Mesenteric fat pad (tissue), 1 donor: ENCODE measurements around the gene SPCS1. TPM values are rescaled to one million over a fixed set of nuclear protein-coding genes. Genes with fewer than 3 reads are reported as not detected.

Experiments
- DNase-seq: peaks from one replicate; pipeline ENCODE4 v3.0.0-alpha.2; 2020; ENCODE audit warnings: low spot score
- total RNA-seq: library from RNA; stranded (reverse); fragmentation: NEBNext Ultra II Directional; extraction: Animal tissue kit (Norgen Biotek cat#: 25700); gene quantifications from one replicate; pipeline ENCODE4 v1.2.1, GENCODE V29; 2021
- donor health status: DM: yes; HTN: yes; CAD: no.

Gene SPCS1
- total RNA-seq, 1 donor from 2014 or later: 65.7 TPM

DNA sequence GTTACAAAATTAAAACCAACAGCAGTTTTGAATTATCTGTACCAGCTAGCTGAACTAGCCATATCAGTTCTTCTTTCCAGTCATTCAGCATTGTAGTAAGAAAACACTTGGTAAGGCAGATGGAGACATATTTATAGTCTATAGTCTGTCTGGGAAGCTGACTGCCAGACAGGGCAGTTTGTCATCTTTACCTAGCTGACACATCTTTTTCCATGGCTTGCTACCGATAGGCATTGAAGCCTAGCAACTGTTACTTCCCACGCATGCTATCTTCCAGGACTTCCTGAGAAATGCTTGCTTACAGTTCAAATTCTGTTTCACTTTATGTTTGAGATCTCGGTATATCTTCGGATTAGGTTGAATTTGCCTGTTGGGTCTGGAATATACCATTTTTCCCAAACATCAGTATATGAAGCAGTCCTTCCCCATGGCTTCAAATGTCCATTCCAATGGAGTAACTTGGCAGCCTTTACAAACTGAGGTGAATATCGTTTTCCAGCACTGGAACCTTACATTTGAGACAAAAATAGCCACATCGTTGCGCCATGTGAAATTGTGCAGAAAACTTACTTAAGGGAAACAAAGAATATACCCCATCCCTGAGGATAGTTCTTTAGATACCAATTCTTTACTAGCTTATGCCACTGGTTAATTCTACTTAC is 11.2 kb upstream of the SPCS1 start:
- no peak for DNase-seq

- DNase-seq: no peak
Observed at GRCh38 chr3:52695798-52696671, 9.9 kb upstream of the SPCS1 start.

GRCh38 chr3:52696830-52697631 is 8.9 kb upstream of the SPCS1 start:
- DNase-seq: no peak

GRCh38 chr3:52697632-52697965 is 8.3 kb upstream of the SPCS1 start:
- no peak for DNase-seq

DNA sequence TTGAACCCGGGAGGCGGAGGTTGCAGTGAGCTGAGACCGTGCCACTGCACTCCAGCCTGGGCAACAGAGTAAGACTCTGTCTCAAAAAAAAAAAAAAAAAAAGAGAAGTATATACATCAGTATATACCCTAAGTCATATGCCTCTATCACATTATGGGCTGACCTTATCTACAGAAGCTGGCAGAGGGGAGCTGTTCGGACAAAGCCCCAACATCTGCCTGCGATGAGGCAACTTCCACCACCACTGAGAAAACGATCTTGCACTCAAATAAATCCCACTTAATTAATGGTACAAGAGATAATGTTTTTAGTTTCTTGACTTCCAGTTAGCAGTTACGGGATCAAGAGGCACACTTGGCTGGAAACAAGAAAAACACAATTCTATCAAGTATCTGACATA is 2.6 kb upstream of the SPCS1 start:
- no peak for DNase-seq

DNA sequence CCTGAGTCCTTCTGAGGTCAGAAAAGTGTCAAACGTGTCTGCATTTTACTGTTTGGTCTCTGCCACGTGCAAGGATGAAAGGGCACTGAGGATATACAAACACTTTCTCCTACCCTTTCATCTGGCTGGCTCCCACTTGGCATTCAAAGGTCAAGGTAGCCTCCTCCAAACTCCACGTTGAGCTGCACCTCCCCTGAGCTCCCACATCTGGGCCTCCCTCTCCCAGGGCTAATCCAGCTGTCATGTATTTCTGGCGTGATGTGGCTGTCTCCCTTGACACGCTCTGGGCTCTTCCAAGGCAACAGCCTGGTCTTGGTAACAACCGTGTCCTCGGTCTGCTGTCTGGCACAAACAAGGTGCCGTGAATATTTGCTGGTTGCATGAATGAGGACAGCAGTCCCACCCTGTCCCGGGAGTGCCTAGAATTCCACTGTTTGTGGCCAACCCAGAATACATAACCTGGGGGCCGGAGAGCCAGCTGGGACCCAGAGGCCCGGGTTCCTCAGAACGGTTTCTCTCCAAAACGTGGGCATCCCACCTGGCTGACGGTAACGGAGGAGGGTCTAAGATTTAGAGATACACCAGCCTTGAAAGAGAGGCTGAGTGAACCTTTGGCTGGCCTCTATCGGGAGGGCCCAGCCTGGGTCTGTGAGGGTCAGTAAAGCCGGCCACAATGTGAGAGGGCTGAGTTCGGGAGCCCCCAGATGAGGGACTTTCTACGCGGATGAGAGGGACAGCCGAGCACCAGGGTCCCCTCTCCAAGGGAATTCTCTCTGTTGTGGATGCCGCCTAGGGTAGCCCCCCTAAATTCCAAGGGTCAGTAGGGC is 1.1 kb upstream of the SPCS1 start:
- DNase-seq: no peak

DNA sequence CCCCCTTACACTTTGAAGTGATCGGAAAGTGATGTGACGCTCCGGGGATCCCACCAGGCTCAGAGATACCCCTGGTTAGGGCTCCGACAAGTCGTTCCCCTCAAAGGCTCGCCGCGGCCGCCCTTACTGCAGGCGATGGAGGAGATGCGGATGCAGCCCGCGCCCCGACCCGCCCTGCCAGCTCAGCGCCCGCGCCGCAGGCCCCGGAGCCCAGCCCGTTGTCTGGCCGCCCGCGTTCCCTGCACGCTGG is 543 bp upstream of the SPCS1 start:
- no peak for DNase-seq

DNA sequence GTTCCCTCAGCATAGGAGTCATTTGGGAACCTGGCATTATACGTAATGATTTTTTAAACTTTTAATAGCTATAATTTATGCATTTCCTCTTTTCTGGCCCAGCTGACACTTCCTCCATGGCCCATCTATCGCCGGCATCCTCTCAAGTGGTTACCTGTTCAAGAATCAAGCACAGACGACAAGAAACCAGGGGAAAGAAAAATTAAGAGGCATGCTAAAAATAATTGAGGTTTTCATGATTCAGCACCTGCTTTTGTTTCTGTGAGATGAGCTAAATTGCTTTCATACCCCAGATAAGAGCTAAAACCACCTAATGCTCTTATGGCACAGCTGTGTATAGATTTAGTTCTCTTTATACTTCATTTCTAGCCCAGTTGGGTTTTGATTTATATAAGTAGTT is 1.7 kb downstream of the SPCS1 start:
- DNase-seq: no peak

- no peak for DNase-seq
Observed at GRCh38 chr3:52710512-52710911, 4.6 kb downstream of the SPCS1 start.

DNA sequence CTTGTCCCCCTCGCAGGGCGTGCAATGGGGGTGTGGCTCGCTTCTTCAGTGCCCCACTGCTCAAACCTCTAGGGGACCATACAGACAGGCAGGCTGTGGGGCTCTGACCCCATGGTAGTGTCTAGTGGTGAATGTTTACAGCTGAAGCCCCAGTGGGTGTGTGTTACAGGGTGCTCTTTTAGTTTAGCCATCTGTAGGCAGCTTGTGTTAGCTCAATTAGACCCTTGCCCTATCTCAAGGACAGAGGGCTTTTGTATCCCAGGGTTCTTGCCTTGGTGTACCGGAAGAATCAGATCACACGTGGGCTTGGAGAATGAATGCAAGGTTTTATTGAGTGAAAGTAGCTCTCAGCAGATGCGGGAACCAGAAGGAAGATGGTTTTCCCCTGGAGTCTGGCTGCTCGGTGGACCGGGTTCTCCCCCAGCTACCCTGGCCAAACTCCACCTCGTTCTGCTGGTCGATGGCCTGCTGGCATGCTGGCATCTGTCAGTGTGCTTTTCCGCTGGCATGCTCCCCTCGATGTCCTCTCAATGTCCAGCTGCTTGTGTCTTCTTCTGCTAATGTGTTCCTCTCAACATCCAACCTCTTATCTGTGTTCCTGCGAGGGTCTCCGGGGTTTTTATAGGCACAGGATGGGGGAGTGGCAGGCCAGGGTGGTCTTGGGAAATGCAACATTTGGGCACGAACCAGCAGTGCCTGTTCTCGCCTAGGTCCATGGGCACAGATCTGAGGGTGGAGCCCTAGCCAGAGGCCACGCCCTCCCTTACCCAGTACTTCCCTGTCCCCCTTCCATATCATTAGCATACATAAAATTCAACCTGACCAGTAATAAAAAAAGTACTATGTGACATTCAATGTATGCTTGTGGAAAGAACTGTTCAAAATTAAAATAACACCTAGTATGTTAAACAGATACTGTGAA is 6.6 kb downstream of the SPCS1 start:
- peak; percentile 74 for DNase-seq

DNA sequence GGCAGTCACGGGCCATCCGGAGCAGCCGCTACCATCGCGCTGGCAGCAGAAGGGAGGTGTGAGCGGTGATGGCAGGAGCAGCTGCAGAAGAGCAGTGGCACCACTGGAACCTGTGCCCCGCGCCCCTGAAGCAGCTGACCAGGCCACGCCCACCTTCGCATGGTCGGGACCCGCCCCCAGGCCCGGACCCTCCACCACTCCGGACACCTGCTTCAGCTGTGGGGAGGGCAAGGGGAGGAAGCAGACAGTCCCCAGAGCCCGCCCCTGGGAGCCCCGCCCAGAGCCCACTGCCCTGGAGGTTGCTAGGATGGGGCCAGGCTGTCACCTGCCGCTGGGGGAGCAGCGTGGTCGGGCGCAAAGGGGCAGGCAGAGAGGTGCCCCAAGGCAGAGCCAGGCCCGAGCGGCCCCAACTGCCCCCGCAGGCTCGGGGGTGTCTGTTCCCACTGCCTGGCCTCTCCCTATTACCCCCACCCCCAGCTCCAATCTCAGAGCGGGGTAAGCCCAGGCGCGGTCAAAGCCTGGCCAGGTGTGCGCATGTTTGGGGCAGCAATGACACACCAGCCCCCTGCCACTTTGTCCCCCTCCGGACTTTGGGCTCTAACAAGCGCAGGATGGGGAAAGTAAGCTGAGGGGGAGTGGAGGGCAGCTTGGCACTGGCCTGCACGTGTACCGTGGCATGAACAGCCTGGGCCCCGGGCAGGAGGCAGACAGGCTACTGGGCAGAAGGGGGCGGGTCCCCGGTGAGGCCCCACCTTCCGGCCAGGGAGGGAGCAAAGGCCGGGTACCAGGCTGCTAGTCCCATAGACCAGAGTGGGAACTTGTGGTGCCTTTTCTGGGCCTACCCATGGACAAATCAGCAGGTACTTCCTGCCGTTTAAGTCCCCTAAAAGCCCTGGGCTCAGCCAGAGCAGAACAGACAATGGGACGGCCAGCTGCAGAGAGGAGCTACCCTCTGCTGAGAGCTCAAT is 8.7 kb downstream of the SPCS1 start:
- DNase-seq: peak; percentile 77

- peak; percentile 85 for DNase-seq
Observed at GRCh38 chr3:52715714-52716305, 9.9 kb downstream of the SPCS1 start.

DNA sequence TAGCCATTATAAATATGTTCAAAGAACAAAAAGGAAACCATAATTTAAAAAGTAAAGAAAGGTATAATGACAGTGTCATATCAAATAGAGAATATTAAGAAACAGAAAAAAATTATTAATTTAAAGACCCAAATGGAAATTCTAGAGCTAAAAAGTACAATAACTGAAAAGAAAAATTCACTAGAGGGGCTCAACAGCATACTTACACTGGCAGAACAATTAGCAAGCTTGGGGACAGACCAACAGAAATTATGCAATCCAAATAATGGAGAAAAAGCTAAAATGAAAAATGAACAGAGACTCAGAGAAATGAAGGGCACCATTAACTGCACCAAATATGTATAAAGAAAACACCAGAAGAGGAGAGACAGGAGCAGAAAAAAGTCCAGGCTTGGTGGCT is 13.7 kb downstream of the SPCS1 start:
- no peak for DNase-seq

- DNase-seq: no peak
Observed at GRCh38 chr3:52721002-52721729, 15.3 kb downstream of the SPCS1 start.

GRCh38 chr3:52721730-52722008 is 15.8 kb downstream of the SPCS1 start:
- no peak for DNase-seq

DNA sequence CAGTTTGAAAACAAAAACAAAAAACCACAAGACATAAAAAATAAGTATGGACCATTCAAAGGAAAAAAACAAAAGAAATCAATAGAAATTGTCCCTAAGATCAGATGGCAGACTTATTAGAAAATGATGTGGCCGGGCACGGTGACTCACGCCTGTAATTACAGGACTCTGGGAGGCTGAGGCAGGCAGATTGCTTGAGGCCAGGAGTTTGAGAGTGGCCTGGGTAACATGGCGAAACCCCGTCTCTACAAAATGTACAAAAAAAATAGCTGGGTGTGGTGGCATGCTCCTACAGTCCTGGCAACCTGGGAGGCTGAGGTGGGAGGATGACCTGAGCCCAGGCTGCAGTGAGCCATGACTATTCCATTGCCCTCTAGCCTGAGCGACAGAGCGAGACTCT is 16.6 kb downstream of the SPCS1 start:
- DNase-seq: no peak

GRCh38 chr3:52723935-52724334 is 18.0 kb downstream of the SPCS1 start:
- DNase-seq: no peak

GRCh38 chr3:52724511-52724910 is 18.6 kb downstream of the SPCS1 start:
- DNase-seq: no peak
